T follicular helper cell (primary cell): ENCODE results near the gene TANK.

ENCODE experiments used
- DNase-seq: peaks from one replicate; pipeline ENCODE4 v3.0.0-alpha.2; 2020; ENCODE audit warnings: low read depth

Gene TANK

GRCh38 chr2:161134547-161135518 is 25.4 kb upstream of the TANK start:
- no peak for DNase-seq

- no peak for DNase-seq
Measured at GRCh38 chr2:161135951-161136593, 24.2 kb upstream of the TANK start.

GRCh38 chr2:161136696-161137324 is 23.4 kb upstream of the TANK start:
- DNase-seq = peak; percentile 26

GRCh38 chr2:161138429-161138828 is 21.8 kb upstream of the TANK start:
- DNase-seq = no peak

GRCh38 chr2:161139098-161139987 is 20.9 kb upstream of the TANK start:
- DNase-seq = no peak

GRCh38 chr2:161141033-161141432 is 19.2 kb upstream of the TANK start:
- DNase-seq = no peak

- no peak for DNase-seq
Measured at GRCh38 chr2:161146209-161146775, 13.9 kb upstream of the TANK start.

- no peak for DNase-seq
Measured at GRCh38 chr2:161146996-161147395, 13.2 kb upstream of the TANK start.

GRCh38 chr2:161147856-161148255 is 12.4 kb upstream of the TANK start:
- no peak for DNase-seq

GRCh38 chr2:161150704-161151103 is 9.5 kb upstream of the TANK start:
- DNase-seq = no peak

- DNase-seq = no peak
Measured at GRCh38 chr2:161152302-161152701, 7.9 kb upstream of the TANK start.

- no peak for DNase-seq
Measured at GRCh38 chr2:161158882-161159281, 1.3 kb upstream of the TANK start.

- DNase-seq = no peak
Measured at GRCh38 chr2:161159456-161160225, 587 bp upstream of the TANK start.

GRCh38 chr2:161161074-161161706 is 962 bp downstream of the TANK start:
- no peak for DNase-seq

- DNase-seq = no peak
Measured at GRCh38 chr2:161163440-161163839, 3.2 kb downstream of the TANK start.

GRCh38 chr2:161164161-161164560 is 3.9 kb downstream of the TANK start:
- no peak for DNase-seq

GRCh38 chr2:161165266-161165665 is 5.0 kb downstream of the TANK start:
- DNase-seq = no peak

- DNase-seq = no peak
Measured at GRCh38 chr2:161165811-161166210, 5.6 kb downstream of the TANK start.

GRCh38 chr2:161166538-161167409 is 6.5 kb downstream of the TANK start:
- DNase-seq = peak; percentile 3
